ENCODE measurements around the gene ALDOA.

Gene ALDOA

DNA sequence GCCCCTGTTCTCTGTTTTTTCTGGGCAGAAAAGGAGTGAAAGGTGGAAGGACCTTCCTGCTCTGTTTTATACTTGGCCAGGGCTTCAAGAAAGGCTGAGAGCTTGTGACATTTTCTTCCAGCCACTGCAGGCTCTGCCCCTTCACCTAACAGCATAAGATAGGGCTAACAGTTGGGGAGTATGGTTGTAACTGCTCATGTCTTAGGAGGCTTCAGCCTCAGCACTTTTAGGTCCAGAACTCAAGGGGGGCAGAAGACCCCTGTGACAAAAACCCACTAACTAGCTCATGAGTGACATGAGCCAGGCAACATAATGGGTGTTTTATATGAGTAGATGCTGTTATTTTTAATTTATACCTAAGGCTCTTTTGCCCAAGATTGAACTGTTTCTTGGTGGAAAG, 4.9 kb downstream of the ALDOA start:
- DNase-seq: no peak

DNA sequence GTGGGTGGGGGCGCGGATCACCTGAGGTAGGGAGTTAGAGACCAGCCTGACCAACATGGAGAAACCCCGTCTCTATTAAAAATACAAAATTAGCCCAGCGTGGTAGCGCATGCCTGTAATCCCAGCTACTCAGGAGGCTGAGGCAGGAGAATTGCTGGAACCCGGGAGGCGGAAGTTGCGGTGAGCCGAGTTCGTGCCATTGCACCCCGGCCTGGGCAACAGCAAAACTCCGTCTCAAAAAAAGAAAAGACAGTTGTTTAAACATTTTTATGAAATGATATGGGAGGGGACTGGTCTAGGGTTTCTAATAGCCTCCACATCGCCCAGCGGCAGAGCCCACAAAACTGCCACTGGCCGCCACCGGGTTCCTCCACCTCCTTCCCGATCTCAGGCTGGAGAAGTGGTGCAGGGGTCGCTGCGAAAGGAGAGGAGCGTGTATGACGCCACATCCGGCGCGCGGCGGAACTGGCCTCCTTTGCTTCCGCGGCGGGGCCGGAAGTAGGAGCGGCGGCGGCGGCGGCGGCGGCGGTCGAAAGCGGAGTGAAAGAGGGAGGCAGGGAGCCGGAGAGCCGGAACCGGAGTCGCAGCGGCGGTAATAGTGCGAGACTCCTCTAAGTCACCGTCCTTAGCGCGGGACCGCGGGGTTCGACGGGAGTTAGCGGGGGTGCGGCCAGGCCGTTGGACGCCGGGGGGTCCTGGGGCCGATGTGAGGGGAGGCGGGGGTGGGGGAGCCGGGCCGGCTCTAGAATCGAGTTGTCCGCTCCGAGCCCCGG, 10.1 kb downstream of the ALDOA start, which contains the start of gene PPP4C:
TSS of gene PPP4C (plus strand) at position 492 of the 773 bp plus-strand sequence. CDS start 384 bp downstream, outside the sequence.
- DNase-seq: peak; percentile 83

GRCh38 chr16:30076276-30076791, 10.8 kb downstream of the ALDOA start:
- DNase-seq: no peak

- no peak for DNase-seq
Observed at GRCh38 chr16:30077656-30078055, 12.1 kb downstream of the ALDOA start.

DNA sequence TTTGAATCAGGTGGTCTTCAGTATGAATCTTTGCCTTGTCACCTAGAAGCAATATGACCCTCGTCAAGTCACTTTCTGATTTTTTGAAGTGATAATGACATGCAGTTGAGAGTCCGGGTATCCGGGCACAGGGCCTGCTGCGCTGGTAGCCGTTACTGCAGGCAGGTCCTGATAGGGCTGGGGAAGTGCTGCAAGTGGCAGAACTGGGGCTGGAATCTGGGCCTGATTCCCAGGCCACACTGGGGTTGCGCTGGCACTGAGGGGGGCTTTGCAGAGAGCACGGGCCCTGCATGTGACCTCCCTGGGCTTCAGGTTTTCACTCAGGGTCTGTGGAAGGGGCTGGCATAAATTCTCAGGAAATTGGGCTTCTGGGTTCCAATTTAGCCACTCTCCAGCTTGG, 13.2 kb downstream of the ALDOA start:
- DNase-seq: no peak

- DNase-seq: no peak
Observed at GRCh38 chr16:30079480-30079879, 13.9 kb downstream of the ALDOA start.

- no peak for DNase-seq
Observed at GRCh38 chr16:30082545-30083090, 17.1 kb downstream of the ALDOA start.

DNA sequence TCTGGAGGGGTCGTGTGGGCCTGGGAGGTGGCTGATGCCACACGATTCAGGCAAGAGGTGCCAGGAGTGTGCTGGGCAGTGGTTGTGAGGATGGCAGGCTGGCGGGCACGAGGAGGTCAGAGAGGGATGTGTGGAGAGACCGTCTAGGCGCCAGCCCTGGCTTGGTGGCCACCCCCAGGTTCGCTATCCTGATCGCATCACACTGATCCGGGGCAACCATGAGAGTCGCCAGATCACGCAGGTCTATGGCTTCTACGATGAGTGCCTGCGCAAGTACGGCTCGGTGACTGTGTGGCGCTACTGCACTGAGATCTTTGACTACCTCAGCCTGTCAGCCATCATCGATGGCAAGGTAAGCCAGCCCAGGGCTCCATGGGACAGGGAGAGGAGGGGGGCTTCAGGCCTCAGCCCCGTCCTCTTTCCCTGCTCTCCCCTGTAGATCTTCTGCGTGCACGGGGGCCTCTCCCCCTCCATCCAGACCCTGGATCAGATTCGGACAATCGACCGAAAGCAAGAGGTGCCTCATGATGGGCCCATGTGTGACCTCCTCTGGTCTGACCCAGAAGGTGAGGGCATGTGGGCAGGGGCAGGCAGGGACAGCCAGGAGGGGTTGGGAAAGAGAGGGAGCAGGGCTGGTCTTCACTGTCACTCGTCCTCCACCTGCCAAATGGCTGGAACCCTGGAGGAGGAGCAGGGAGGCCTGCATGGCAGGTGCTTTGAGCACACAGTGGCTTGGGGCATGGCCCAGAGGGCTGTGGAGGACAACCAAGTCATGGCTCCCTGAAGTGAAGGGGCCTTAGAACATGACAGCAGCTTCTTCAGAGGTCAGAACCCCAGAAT, 17.9 kb downstream of the ALDOA start:
- DNase-seq: no peak

- no peak for DNase-seq
Observed at GRCh38 chr16:30084096-30084815, 18.7 kb downstream of the ALDOA start.

GRCh38 chr16:30084816-30085159, 19.2 kb downstream of the ALDOA start:
- no peak for DNase-seq

GRCh38 chr16:30085247-30085646, 19.7 kb downstream of the ALDOA start:
- DNase-seq: no peak

GRCh38 chr16:30085820-30086219, 20.3 kb downstream of the ALDOA start:
- no peak for DNase-seq

GRCh38 chr16:30086291-30087140, 21.0 kb downstream of the ALDOA start:
- no peak for DNase-seq

DNA sequence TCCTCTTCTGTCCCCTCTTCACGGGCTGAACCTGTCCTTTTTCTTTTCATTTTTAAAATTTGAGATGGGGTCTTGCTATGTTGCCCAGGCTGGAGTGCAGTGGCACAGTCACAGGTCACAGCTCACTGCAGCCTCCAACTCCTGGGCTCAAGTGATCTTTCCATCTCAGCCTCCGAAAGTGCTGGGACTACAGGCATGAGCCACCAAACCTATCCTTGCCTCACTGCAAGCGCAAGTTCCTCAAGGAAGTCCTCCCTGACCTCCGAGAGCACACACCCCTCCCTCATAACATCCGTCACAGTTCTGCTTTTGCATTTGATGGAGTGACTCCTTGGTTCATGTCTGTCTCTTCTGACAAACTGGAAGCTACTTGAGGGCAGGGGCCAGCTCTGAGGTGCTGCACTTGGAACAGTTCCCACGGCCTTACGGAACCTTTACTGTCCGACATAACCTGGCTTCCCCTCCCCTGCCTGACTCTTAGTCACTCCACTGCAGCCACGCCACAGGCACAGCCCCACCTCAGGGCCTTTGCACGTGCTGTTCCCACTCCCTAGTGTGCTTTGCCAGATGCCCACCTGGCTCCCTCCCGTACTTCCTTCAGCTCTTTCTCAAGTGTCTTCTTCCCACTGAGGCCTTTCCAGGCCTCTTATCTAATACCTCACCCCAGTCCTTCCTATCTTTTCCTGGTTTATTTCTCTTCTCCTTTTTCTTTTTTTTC, 21.8 kb downstream of the ALDOA start:
- DNase-seq: peak; percentile 83

DNA sequence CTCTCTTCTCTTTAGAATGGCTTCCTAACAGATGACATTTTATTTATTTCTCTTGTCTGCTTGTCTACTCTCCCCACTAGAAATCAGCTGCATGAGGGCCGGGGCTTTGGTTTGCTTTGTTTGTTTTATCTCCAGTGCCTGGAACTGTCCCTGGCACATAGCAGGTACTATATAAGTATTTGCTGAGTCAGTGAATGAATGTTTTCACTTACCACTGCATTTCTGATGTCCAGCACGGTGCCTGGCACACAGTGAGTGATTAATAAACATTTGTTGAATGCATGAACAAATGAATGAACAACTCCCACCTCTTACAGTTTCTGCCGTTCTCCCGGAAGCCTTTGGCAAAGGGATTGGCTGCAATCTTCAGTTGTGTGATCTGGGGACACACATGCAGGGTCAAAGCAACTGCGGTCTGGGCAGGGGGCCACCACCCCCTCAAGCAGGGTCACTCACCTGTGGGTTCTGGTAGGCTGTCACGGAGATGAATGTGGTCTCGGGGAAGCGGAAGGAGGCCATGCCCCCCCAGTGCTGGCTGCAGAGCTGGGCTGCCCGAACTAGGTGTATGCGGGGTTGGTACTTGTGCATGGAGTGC, 22.8 kb downstream of the ALDOA start:
- no peak for DNase-seq

GRCh38 chr16:30088832-30089624, 23.5 kb downstream of the ALDOA start:
- DNase-seq: no peak

DNA sequence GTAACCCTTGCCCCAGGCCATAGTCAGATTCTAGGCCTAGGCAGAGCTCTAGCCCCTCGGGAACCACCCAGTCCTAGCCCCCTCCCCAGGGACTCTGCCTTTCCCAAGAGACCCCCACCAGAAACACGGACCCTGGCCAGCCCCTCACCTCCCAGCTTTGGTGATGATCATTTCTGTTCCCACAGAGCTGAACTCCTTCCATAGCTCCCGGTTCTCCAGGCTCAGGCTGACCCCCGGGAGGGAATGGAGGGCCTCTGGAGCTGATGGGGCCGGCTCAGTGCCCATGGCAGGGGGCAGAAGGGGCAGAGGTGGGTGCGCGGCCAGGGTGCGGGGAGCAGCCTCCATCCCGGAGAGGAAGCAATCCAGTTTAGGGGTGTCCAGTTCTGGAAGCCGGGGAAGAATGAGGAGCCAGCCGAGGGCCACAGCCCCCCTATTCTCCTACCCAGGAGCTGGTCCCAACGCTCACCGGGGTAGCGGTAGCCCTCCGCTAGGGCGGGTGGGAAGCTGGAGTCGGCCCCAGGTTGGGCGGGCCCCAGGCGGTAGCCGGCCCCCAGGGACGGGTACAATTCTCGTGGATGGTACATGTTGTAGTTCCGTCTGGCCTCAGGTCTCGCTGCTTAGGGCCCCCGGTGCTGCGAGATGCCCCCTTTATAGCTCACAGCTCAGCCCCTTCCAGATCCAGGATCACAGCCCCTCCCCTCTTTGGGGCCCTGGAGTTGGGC, 25.2 kb downstream of the ALDOA start:
- no peak for DNase-seq

DNA sequence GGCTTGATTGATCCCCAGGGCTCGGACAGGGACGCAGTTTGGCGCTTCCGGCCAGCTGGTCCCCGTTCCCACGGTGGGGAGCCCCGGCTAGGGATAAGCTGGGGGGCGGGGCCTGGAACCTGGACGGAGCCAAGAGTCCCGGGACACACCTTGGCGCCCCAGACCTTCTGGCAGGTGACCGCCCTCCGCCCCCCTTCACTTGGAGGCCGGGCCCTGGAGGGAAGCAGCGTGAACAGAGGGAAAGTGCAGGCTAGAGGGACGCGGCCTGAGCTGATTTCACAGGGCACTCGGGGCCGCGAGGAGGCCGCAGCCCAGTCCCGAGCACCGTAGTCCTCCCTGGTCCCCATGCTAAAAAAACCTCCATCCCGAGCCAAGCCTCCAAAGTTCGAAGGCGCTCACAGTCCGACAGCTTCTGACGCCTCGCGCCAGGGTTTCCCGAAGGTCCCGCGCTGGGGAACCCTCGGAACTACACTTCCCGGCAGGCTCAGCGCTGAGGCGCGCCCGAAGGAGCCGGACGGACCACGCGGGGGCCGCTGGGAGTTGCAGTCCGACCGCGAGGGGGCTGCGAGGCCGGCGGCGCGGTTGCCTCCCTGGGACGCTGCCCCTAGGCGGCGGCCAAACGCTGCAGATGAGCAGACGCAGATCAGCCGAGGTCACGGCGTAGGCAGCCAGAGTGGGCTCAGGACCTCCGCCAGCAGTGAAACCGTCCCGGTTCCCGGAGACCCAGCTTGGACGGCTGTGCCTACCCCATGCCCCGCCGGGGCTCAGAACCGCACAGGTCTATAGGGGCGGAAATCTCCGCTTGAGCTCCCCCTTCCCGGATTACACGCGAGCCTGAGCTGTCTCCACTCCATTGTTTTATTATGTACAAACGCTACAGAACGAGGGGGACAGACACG, 26.2 kb downstream of the ALDOA start, which contains the start of gene TBX6:
TSS of gene TBX6 (minus strand) at position 451 of the 899 bp plus-strand sequence. CDS start 731 bp downstream, outside the sequence.
- peak; percentile 89 for DNase-seq

Measured in MV-4-11 (cell line).